Stimulated activated CD4-positive, alpha-beta T cell treated with anti-CD3 and anti-CD28 coated beads, Interleukin-2, amount 100 ng/mL, for 48 hours (primary cell): ENCODE data around the gene DSCAM.

Experiments used
- DNase-seq, 2 donors: peaks; one replicate each; pipeline ENCODE4 v3.0.0-alpha.2; 2020

DSCAM gene

DNA sequence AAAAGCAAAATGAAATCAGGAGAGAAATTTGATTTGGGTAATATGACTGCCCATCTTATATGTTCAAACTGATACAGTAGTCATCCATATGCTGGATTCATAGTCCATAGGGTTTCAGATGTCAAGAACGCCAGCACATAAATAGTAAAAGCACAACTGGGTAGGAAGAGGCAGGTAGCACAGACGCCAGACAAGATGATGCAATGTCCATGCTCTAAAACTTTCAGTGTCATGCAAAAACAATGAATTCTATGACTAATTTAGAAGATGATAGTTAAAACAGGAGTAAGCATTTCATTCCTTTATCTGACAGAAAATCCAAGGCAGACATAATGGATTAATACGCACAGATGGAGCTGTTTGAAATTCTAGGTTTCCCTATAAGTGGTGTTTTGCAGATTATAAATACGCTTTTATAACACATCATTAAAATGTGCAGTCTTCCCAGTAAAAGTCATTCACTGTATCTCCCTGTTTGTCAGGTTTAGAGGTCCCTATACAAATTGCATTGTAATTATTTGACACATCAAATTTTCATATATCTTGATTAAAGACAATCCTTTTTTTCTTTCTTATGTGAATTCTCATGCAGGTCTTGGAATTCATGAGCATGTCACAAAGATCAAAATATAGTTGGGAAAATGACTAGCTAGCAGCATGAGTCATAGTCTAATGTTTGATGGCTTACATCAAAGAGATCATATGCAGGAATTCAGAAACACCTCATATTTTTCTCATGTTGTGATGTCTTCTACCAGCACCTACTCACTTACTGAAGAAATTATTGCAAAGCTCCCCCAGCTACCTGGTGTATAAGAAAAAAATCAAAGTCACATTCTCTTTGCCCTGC is 139.9 kb downstream of the DSCAM start:
- no peak for DNase-seq

DNA sequence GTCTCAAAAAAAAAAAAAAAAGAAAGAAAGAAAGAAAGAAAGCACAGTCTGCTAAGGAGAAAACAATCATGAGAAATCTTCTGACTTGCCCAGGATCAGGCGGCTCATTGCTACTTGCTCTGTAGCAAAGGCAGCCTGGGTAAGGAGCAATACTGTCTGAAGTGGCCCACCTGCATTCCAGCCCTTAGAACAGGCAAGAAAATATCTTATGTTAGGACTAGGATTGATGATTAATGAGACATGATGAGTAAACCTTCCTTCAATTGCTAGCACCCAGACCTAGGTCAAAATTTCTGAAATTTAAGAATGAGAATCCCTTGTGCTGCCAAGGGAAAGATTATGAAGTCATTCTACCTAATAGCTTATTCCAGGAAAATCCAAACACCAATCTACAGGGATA is 140.8 kb downstream of the DSCAM start:
- no peak for DNase-seq

DNA sequence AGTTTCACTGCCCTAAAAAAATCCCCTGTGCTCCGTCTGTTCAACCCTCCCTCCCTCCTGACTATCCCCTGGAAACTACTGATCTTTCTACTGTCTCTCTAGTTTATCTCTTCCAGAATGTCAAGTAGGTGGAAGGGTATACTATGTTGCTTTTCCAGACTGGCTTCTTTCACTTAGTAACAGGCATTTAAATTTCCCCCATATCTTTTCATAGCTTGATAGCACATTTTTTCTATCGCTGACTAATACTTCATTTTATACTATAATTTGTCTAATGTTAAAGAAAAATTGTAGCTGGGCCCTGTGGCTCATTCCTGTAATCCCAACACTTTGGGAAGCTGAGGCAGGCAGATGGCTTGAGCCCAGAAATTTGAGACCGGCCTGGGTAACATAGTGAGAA is 142.8 kb downstream of the DSCAM start:
- DNase-seq: no peak

DNA sequence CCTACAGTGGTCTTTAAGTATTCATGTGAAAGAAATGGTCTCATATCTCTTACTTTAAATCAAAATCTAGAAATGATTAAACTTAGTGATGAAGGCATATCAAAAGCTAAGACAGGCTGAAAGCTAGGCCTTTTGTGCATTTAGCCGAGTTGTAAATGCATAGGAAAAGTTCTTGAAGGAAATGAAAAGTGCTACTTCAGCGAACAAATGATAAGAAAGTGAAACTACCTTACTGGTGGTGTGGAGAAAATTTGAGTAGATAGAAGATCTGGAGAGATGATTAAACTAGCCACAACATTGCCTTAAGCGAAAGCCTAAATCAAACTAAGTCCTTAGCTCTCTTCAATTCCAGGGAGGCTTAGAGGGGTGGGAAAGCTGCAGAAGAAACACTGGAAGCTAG is 147.6 kb downstream of the DSCAM start:
- DNase-seq: no peak

DNA sequence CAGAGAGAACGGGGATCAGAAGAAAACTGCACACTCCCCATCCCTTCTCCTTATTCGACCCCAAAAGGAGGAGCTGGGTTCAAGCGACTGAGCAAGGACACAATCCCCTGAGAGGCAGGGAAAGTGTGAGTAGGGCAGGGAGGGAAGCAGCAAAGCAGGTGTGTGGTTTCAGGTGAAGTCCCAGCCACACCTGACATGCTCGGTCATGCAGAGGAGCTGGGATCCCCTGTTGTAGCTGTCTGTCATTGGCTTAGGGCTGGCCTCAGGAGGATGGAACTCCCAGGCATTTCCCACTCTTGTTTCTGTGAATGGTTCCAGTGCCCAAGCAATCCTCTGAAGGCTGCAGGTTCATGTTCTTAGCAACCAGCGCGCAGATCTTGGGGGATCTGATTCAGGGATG is 150.7 kb downstream of the DSCAM start:
- no peak for DNase-seq

DNA sequence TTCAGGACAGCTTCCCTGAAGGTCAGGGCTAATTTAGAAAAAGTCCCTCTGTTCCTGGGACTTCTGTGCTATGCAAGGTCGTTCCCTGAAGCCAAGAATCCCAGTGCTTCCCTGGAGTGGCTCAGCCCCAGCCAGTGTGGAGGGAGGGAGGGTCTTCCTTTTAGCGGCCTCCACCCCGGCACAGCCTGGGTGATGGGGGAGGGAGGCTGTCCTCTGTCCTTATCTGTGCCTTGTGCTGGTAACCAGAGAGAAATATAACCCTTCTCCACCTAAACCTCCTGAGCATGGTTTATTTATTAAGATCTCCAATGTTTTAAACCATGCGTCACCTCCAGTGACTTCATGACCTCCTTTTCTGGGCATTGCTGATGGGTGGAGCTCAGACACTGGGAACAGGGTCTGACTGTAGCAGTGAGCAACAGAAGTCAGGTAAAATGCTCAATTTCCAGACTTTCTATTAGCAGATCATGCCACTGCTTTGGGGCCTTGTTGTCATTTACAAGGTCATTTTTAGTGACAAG is 157.1 kb downstream of the DSCAM start:
- DNase-seq: no peak

DNA sequence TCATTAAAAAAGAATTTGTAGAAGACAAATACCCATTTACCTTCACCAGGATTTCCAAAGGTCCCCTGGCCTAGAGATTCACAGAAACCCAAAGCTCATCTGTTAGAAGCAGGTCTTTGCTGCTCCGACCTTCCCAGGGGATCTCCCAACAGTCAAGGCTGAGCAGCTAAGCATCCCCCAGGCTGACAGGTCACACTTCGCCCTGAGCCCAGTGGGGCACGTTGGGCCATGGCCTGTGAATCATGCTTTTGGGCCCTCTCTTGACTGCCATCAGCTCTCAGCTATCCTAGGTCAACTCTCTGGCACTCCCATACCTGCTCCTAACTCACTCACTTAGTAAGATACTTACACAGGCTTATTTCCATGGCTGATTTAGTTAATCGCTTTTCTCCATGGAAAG is 157.7 kb downstream of the DSCAM start:
- no peak for DNase-seq

DNA sequence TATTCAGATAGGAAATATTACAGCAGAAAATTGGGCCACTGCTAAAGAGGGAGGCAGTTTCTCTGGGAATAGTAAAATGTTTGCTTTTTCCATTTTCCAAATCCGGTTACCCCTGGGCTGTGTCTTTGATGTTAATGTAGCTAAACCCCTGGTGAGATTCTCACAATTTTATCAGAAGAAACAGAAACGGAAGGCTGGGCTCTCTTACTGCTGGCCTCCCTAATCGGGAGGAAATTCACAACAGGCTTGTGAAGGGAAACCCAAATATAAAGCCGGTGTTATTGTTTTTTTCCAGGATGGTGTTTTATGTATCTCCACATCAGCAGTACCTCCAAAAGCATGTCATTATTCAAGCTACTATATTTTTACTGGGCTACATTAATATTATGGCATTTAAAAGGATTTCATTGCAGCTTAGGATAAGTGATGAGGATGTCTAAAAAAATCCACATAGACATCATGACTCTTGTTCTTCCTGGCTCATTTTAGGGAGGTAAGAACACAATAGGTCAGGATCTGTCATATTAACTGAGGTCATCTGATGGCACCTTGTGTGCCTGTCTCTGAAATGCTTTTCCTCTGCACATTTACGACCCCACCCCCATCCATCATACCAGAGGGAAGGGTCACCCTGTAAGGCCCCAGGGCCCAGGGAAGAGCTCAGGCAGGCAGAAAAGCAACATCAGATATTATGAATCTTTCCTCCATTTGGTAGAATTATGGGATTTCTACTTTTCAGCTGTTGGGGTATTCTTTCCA is 158.7 kb downstream of the DSCAM start:
- DNase-seq: no peak

DNA sequence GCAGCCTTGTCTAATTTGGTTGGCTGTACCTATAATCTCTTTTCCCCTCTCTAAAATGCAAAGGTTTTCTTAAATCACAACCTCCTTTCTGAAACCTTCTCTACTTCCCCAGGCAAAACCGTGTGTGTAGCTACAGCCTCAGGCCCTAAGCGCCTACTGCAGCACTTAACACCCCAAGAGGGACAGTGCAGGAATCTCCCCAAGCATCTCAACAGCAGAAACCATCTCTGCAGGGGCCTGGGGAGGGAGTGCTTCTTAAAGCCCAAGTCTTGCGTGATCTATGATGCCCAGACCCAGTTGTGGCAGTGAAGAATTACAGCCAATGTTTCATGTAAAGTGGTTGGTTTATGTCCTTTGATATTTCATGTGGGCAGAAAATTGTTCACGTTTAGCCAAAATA is 159.3 kb downstream of the DSCAM start:
- DNase-seq: no peak

DNA sequence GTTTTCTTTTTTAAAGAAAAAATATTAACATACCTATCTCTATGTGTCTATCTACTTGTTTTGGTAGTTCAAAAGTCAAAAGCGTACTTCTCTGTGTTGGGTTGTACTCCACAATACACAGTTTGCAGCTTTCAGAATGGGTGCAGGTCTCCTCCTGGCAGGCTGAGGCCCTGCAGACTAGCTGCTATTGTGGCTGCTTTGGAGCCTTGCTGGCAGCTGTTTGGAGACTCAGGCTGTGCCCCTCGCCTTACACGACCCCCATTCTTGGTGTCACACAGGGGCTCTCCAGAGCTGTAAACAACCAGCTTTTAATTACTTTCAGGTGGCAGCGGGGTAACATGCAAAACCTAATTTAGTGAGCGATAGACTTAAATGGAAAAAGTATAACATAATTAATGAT is 160.4 kb downstream of the DSCAM start:
- no peak for DNase-seq

DNA sequence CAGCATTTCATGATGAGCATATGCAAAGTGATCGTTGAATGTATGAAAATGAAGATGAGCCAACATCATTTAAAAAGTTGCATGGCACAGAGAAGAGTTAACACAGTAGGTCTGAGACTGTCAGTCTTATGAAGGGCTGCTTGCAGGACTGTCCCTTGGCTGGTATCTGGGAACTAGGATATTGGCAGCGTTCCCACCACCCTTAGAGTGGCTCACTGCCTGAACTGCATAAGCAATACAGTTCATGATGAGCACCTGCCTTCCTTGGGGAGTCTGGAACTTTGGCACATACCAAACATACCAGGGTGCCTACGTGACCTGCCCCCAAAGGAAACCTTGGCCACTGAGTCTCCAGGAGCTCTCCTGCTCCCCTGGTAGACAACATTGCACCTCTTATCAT is 161.8 kb downstream of the DSCAM start:
- no peak for DNase-seq

DNA sequence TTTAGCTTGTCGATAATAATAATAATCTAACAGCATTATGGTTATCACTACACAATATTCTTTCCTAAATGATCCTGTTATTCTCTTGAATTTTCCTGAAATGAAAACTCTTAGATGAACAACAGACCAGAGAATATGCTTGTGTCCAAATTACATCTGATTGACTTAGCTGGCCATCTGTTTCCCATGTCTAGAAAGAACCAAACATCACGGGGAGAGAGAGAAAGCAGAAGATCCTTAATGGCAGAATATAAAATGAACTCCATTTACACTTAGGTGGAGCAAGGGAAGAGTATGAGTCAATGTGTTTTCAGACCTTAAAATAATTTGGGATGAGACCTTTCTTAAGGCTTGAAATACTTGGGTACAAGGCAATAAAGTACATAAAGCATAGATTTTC is 162.2 kb downstream of the DSCAM start:
- DNase-seq: no peak

DNA sequence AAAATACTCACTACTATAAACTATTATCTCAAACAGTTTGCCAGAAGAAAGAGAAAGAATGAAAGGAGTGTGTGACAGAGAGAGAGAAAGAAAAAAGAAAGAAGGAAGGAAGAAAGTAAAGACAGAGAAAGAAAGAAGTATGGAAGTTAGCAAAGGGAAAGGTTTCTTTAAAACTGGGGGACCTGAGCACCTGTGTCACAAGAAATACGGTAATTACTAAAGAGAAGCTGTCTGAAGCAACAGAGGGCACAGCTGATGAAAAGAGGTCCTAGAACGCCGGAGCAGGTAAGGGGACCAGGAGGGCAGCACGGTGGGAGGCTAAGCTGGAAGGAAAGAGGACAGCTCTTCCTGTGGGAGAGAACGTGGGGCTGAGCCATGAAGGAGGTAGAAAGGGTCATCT is 163.6 kb downstream of the DSCAM start:
- no peak for DNase-seq

DNA sequence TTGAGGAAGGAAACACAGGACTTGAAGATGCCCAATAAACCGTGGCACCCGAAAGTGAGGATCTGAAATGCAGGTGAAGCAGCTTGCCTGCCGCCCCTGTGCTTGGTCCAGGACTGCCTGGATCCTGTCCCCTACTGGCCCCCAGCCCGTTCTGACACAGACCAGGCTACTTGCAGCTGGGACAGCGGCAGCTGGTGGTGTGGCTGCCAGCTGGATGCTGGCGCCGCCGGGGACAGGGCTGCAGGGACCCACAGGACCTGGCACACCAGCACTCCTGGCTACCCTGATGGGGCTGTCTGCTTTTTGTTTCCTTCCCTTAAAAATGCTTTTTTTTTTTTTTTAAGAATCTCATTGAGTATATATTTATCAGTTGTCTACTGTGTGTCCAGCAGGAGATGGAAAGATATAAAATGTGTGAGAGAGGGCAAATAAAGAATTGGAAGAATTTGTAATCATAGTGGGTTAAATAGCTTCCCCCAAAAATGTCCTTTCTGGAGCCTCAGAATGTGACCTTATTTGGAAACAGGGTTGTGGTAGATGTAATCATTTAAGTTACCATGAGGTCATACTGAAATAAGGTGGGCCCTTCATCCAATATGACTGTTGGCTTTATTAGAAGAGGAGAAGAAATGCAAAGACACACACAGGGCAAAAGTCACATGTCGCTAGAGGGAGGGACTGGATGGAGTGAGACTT is 165.6 kb downstream of the DSCAM start:
- no peak for DNase-seq

DNA sequence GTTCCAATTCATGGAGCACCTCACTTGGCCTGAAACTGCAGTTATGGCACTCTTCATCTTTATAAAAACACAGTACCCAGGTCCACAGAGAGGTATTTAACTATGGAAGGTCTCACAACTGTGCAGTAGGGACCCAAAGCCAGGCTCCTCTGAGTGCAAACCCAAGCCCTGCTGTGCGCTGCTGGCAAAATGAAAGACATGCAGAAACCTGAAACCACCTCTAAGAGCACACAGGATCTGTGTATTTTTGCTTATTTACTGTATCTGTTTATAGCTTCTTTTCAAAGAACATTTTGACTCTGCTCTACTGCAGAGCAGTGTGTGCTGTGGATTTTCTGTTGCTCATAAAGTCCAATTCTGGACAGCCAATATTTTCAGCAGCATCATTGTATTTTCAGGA is 166.6 kb downstream of the DSCAM start:
- DNase-seq: no peak

DNA sequence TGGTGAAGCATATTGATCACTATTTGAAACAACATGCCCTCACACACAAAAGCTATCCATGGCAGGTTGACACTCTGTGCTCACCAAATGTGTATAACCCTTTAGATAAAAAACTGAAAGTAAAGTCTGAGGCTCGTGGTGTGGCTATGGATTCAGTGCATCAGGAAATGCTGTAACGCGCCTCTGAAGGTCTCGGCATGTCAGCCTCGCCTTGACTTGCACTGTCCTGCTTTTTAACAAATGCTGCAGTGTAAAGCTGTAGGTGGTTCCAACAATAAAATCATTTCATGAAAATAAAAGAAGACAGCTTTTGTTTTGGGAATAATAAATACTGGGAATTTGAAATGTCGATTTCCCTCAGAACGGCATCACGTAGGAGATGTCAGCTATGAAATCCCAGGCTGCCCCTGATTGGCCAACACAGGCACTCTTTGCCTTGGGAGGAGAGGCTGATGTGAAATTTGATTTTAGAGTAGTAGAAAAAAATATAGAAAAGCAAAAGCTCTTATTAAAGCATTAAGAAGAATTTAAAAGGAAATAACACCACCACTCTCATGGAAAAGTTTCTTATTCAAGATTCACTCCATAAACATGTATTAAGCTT is 168.2 kb downstream of the DSCAM start:
- DNase-seq: no peak

DNA sequence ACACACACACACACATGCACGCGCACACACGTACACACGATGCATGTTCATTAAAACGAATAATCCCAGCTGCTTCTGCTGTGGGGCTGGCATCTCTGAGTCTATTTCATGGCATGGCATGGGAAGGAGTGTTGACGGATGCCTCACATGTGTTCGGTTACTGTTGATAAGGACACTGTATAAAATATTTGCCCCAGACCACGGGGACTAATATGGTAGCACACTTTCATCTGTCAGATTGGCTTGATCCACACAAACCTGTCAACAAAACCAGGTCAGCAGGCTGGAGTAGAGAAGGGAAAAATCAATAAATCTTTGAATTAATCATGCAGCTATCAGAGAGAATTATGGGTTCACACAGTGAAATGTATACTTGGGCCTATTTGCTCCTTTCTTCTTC is 171.9 kb downstream of the DSCAM start:
- no peak for DNase-seq

DNA sequence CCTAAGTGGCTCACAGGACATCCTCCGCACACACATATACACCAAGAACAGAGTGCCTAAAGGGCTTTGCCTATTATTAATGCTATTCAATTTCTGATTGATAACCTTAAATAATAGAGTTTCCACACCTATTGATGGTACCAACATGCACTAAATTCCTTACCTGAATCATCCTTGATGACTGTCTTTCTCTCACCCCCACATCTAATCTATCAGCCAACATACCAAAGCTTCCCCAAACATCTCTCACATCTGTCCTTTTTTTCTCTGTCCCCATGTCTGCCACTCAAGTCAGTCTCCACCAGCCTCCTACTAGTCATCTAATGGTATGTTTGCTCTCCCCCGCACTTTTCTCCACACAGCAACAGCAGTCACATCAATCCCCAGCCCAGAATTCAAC is 174.4 kb downstream of the DSCAM start:
- DNase-seq: no peak

DNA sequence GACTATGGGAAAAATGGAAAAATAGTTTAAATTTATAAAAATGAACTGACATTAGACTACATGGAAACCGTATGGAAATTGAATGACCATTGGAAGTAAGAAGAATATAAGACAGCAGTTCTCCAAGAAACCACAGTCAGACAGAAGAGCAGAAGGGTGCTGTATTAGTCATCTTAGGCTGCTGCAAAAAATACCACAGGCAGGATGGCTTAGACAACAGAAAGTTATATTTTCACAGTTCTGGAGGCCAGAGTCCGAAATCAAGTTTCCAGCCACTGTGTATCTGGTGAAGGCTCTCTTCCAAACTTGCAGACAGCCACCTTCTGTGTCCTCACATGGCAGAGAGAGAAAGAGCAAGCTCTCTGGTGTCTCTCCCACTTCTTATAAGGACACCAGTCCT is 175.2 kb downstream of the DSCAM start:
- no peak for DNase-seq

DNA sequence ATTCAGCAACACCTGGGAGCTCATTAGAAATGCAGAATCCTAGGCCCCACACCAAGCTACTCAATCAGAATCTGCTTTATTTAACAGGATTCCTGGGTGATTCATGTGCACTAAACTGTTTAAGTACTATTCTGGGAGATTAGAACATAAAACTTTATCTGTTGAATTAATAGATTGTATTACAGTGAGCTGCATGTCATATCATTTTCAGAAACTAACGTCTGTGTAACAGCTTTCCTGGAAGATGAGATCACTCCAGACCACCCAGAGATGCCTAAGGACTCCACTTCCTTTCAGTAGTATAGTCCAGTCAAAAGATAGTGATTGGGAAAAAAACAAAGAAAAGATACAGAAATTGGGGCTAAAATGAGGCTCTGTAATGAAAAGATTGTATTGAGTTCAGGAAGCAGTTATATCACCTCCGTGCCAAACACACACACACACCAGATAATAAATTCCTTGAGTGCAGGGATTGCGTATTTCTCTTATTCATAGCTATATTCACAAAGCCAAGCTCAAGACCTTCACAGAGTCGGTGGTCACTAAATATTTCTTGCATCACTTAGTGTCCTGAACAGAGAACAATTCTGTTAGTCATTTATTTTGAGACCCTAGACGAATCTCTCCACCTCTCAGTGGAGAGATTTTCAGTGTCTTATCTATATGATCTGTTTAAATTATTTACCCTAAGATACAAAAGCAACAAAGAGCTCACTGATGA is 178.2 kb downstream of the DSCAM start:
- DNase-seq: no peak

DNA sequence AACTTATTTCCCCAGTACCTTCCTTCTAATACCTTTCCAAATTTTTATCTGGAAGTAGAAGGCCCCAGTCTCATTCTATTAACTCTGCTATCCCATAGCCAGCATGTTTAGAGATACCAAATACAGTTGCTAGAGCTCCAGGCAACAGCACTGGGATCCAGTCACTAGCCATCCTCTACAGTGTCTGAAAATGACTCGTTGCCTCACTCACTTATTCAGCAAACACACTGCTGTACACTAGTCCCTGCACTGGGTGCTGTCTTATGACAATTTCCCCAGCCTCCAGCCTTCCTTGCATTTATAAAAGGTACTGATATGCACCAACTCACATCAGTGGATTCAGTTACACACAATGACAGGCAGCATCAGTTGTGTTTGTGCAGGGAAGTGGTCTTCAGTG is 179.0 kb downstream of the DSCAM start:
- DNase-seq: no peak

DNA sequence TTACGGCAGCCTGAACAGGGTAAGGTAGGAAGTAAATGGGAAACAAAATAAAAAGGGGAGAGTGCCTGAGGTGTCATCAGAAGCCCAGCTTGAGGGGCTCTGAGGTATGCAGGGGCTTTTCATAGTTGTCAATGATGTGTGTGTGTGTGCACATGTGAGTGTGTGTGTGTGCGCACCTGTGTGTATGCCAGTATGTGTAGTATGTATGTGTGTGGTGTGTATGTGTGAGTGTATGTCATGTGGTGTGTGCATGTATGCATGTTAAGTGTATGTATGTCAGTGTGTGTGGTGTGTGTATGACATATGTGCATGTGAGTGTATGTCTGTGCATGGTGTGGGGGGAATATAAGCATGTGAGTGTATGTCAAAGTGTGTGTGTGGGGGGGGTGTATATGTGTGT is 184.1 kb downstream of the DSCAM start:
- no peak for DNase-seq

DNA sequence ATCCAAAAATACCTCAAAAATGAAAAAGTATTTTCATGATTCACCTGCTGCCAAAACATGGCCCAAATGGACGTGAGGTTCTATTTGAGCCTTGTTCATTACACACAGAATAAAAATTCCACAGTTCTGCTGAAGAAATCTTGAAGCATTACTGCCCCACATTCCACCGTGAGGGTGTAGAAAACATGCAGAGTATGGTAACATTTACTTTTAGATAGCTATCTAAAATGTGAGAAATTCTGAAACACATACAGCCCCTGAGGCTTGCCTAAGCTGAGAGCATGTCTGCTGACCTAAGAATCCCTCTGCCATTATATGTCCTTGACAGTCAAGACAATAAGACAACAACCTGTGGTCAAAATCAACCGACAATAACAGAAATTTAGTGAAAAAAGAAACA is 186.5 kb downstream of the DSCAM start:
- no peak for DNase-seq
